H1 (cell line): ENCODE data around the gene HNRNPK. TPM values are rescaled to one million over a fixed set of nuclear protein-coding genes. Genes with fewer than 3 reads are reported as not detected.

Experiments
- CREB1 ChIP-seq: IDR thresholded peaks from 2 replicates; pipeline ENCODE4 v1.6.1; 2012; ENCODE audit warnings: inconsistent platforms
- EZH2 ChIP-seq: fragments of 200-600 bp; sonication (generic); IDR thresholded peaks from 2 replicates; pipeline ENCODE4 v1.7.1; 2012; ENCODE audit warnings: low read depth, mild to moderate bottlenecking, moderate library complexity, low read length, inconsistent platforms; ENCODE audit not compliant: severe bottlenecking
- SAP30 ChIP-seq: fragments of 300-600 bp; sonication (generic); IDR thresholded peaks from 2 replicates; pipeline ENCODE4 v1.7.1; 2012; ENCODE audit warnings: low read length, moderate library complexity, mild to moderate bottlenecking, inconsistent platforms; ENCODE audit not compliant: insufficient read depth, insufficient replicate concordance
- polyA plus RNA-seq, 7 experiments: library from polyadenylated mRNA; depleted of rRNA in 3 of 7; stranded (reverse) in 5 of 7; unstranded in 2 of 7; fragments of >200 nt in 5 of 7; fragments of 200-250 nt in 2 of 7; gene quantifications; 1 replicate in 5 of 7; 2 replicates in 1 of 7; 4 replicates in 1 of 7; pipeline versions ENCODE4 v1.2.1 to v1.2.3, GENCODE V29; 2011 to 2013; ENCODE audit warnings: missing spikeins in 2 of 7, mixed read lengths in 2 of 7
- total RNA-seq: library from RNA; stranded (reverse); fragmentation: NEBNext Ultra II Directional; extraction: Animal tissue kit (Norgen Biotek cat#: 25700); gene quantifications from 2 replicates; pipeline ENCODE4 v1.2.1, GENCODE V29; 2021
- TF ChIP-seq, protein P1 (sequence below): IDR thresholded peaks from 2 replicates; pipeline ENCODE4 v1.6.1; 2012; ENCODE audit warnings: inconsistent platforms
- TF ChIP-seq, protein P2 (sequence below), 3 experiments: IDR thresholded peaks; 1 replicate in 2 of 3; 2 replicates in 1 of 3; pipeline versions ENCODE4 v1.5.1 to v1.6.1; 2011; ENCODE audit warnings: low read length in 3 of 3, mild to moderate bottlenecking in 3 of 3, inconsistent platforms in 2 of 3, low read depth in 1 of 3, moderate library complexity in 1 of 3; ENCODE audit not compliant: insufficient read depth in 1 of 3; ENCODE audit errors: control extremely low read depth in 1 of 3

HNRNPK gene
- total and polyA plus RNA-seq, 2 of the 8 experiments (the other 6 are each of a cell fraction or from before 2014, with no cell fraction given) = 414 to 887 TPM

- TF ChIP-seq, protein P1, sequence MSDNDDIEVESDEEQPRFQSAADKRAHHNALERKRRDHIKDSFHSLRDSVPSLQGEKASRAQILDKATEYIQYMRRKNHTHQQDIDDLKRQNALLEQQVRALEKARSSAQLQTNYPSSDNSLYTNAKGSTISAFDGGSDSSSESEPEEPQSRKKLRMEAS = no peak
- TF ChIP-seq SAP30 (no peak), EZH2 (no peak), CREB1 (no peak)
- TF ChIP-seq, protein P2, sequence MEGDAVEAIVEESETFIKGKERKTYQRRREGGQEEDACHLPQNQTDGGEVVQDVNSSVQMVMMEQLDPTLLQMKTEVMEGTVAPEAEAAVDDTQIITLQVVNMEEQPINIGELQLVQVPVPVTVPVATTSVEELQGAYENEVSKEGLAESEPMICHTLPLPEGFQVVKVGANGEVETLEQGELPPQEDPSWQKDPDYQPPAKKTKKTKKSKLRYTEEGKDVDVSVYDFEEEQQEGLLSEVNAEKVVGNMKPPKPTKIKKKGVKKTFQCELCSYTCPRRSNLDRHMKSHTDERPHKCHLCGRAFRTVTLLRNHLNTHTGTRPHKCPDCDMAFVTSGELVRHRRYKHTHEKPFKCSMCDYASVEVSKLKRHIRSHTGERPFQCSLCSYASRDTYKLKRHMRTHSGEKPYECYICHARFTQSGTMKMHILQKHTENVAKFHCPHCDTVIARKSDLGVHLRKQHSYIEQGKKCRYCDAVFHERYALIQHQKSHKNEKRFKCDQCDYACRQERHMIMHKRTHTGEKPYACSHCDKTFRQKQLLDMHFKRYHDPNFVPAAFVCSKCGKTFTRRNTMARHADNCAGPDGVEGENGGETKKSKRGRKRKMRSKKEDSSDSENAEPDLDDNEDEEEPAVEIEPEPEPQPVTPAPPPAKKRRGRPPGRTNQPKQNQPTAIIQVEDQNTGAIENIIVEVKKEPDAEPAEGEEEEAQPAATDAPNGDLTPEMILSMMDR (IDR thresholded peaks at IDR 0.05; ENCODE audit: control extremely low read depth in 1 of 3, insufficient read depth in 1 of 3, low read depth in 1 of 3, low read length in 3 of 3) = no peak
These were observed 47.2 kb upstream of the HNRNPK start (continued) for GRCh38 chr9:84027201-84027600.
